Measurements from ENCODE around the gene CCDC137.

CCDC137 gene

DNA sequence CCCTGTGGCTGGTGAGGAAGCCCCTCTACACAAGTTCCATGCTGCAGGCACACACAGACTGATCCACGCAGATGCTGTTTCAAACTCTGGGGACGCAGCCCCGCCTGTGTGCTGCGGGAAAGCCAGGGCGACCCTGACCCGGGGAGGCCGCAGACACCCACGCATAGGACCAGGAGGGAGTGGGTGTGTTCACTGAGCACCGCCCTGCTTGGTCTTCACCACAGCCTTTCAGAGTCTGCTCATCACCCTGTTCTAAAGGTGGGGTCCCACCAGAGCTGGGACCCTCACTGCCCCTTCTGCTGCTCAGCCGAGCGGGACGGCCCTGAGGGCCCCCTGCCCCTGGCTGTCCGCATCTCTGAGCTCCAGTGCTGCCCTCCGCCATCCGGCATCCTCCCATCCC is 22.0 kb upstream of the CCDC137 start:
- Histone ChIP-seq H3K27me3 (ENCODE audit: insufficient read depth, poor library complexity, severe bottlenecking) (no peaks in the 10 kb centered on the region), H3K27ac (replicated peaks) (no peak overlapping the region), H3K4me3 (replicated peaks; ENCODE audit: insufficient read depth, low read length) (no peak overlapping the region)
- TF ChIP-seq POLR2AphosphoS5 (IDR thresholded peaks at IDR 0.05; ENCODE audit: low read depth) (no peak), SPI1 (IDR thresholded peaks at IDR 0.05; ENCODE audit: borderline replicate concordance, low read depth) (no peak), GABPA (IDR thresholded peaks at IDR 0.05; ENCODE audit: low read depth) (no peak)
- TF ChIP-seq, protein P1, sequence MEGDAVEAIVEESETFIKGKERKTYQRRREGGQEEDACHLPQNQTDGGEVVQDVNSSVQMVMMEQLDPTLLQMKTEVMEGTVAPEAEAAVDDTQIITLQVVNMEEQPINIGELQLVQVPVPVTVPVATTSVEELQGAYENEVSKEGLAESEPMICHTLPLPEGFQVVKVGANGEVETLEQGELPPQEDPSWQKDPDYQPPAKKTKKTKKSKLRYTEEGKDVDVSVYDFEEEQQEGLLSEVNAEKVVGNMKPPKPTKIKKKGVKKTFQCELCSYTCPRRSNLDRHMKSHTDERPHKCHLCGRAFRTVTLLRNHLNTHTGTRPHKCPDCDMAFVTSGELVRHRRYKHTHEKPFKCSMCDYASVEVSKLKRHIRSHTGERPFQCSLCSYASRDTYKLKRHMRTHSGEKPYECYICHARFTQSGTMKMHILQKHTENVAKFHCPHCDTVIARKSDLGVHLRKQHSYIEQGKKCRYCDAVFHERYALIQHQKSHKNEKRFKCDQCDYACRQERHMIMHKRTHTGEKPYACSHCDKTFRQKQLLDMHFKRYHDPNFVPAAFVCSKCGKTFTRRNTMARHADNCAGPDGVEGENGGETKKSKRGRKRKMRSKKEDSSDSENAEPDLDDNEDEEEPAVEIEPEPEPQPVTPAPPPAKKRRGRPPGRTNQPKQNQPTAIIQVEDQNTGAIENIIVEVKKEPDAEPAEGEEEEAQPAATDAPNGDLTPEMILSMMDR (IDR thresholded peaks at IDR 0.05; ENCODE audit: insufficient read depth, low read length): no peak
- TF ChIP-seq, protein P2, sequence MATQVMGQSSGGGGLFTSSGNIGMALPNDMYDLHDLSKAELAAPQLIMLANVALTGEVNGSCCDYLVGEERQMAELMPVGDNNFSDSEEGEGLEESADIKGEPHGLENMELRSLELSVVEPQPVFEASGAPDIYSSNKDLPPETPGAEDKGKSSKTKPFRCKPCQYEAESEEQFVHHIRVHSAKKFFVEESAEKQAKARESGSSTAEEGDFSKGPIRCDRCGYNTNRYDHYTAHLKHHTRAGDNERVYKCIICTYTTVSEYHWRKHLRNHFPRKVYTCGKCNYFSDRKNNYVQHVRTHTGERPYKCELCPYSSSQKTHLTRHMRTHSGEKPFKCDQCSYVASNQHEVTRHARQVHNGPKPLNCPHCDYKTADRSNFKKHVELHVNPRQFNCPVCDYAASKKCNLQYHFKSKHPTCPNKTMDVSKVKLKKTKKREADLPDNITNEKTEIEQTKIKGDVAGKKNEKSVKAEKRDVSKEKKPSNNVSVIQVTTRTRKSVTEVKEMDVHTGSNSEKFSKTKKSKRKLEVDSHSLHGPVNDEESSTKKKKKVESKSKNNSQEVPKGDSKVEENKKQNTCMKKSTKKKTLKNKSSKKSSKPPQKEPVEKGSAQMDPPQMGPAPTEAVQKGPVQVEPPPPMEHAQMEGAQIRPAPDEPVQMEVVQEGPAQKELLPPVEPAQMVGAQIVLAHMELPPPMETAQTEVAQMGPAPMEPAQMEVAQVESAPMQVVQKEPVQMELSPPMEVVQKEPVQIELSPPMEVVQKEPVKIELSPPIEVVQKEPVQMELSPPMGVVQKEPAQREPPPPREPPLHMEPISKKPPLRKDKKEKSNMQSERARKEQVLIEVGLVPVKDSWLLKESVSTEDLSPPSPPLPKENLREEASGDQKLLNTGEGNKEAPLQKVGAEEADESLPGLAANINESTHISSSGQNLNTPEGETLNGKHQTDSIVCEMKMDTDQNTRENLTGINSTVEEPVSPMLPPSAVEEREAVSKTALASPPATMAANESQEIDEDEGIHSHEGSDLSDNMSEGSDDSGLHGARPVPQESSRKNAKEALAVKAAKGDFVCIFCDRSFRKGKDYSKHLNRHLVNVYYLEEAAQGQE (IDR thresholded peaks at IDR 0.05; ENCODE audit: insufficient replicate concordance, low read depth): no peak
- no peak for DNase-seq (ENCODE audit: low read depth in 1 of 2, low spot score in 1 of 2)

GRCh38 chr17:81644976-81645952 is 21.3 kb upstream of the CCDC137 start:
- no peak for TF ChIP-seq SPI1 (IDR thresholded peaks at IDR 0.05; ENCODE audit: borderline replicate concordance, low read depth)
- TF ChIP-seq GABPA (IDR thresholded peaks at IDR 0.05; ENCODE audit: low read depth): no peak
- TF ChIP-seq POLR2AphosphoS5 (IDR thresholded peaks at IDR 0.05; ENCODE audit: low read depth): no peak
- TF ChIP-seq, protein P2 (IDR thresholded peaks at IDR 0.05; ENCODE audit: insufficient replicate concordance, low read depth): no peak
- DNase-seq (ENCODE audit: low read depth in 1 of 2, low spot score in 1 of 2): peak in 1 of 2 experiments; percentile 53
- no peak overlapping the region for H3K27ac ChIP-seq (replicated peaks)

GRCh38 chr17:81646869-81647600 is 19.5 kb upstream of the CCDC137 start:
- TF ChIP-seq, protein P2 (IDR thresholded peaks at IDR 0.05; ENCODE audit: insufficient replicate concordance, low read depth): no peak
- no peak for TF ChIP-seq SPI1 (IDR thresholded peaks at IDR 0.05; ENCODE audit: borderline replicate concordance, low read depth)
- TF ChIP-seq, protein P1 (IDR thresholded peaks at IDR 0.05; ENCODE audit: insufficient read depth, low read length): no peak
- TF ChIP-seq POLR2AphosphoS5 (IDR thresholded peaks at IDR 0.05; ENCODE audit: low read depth): no peak
- TF ChIP-seq GABPA (IDR thresholded peaks at IDR 0.05; ENCODE audit: low read depth): no peak
- no peak for DNase-seq (ENCODE audit: low read depth in 1 of 2, low spot score in 1 of 2)
- Histone ChIP-seq H3K27ac (replicated peaks) (no peak overlapping the region), H3K27me3 (ENCODE audit: insufficient read depth, poor library complexity, severe bottlenecking) (no peaks in the 10 kb centered on the region), H3K4me3 (replicated peaks; ENCODE audit: insufficient read depth, low read length) (no peak overlapping the region)

More at GRCh38 chr17:81644976-81645952, 21.3 kb upstream of the CCDC137 start:
- Histone ChIP-seq H3K4me3 (replicated peaks; ENCODE audit: insufficient read depth, low read length) (no peak overlapping the region), H3K27me3 (ENCODE audit: insufficient read depth, poor library complexity, severe bottlenecking) (no peaks in the 10 kb centered on the region)
